ENCODE data around the gene FILIP1. TPM values are rescaled to one million over a fixed set of nuclear protein-coding genes. Genes with fewer than 3 reads are reported as not detected.
"Not testable (repeated sequence)": the region's sequence is repeated elsewhere in the genome, so short reads cannot be mapped to it uniquely, and the experiment has no call there.

Gene FILIP1
- total RNA-seq, 3 donors from 2014 or later: 2.9 to 4.3 (median 4.3) TPM

GRCh38 chr6:75438442-75439116 is 55.0 kb downstream of the FILIP1 start:
- intact Hi-C loops (cut with DNase I; ENCODE audit: low total_unique reads): no loop called here
- Histone ChIP-seq H3K36me3 (no peaks in the 10 kb centered on the region), H3K27ac (no peak overlapping the region)

GRCh38 chr6:75438013-75438431 is 55.6 kb downstream of the FILIP1 start:
- H3K27me3 ChIP-seq: no peaks in the 10 kb centered on the region
- intact Hi-C loops (cut with DNase I; ENCODE audit: low total_unique reads): no loop called here
- H3K27ac ChIP-seq: peak overlapping the region; percentile 8 to 51
- H3K4me3 ChIP-seq: no peak overlapping the region
- H3K4me1 ChIP-seq: no peaks in the 10 kb centered on the region
- TF ChIP-seq POLR2A (IDR thresholded peaks at IDR 0.05) (no peak), POLR2AphosphoS5 (IDR thresholded peaks at IDR 0.05) (no peak), CTCF (IDR thresholded peaks at IDR 0.05) (no peak)
- no peaks in the 10 kb centered on the region for H3K9me3 ChIP-seq
- H3K36me3 ChIP-seq: no peaks in the 10 kb centered on the region
- DNase-seq (ENCODE audit: low spot score in 2 of 2): no peak

More at GRCh38 chr6:75438442-75439116, 55.0 kb downstream of the FILIP1 start:
- no peaks in the 10 kb centered on the region for H3K4me1 ChIP-seq
- H3K4me3 ChIP-seq: no peak overlapping the region
- no peak for DNase-seq (ENCODE audit: low spot score in 2 of 2)
- TF ChIP-seq POLR2A (IDR thresholded peaks at IDR 0.05) (no peak), CTCF (IDR thresholded peaks at IDR 0.05) (no peak), POLR2AphosphoS5 (IDR thresholded peaks at IDR 0.05) (no peak)
- no peaks in the 10 kb centered on the region for H3K27me3 ChIP-seq
- no peaks in the 10 kb centered on the region for H3K9me3 ChIP-seq

GRCh38 chr6:75437421-75437891 is 56.1 kb downstream of the FILIP1 start:
- Histone ChIP-seq H3K27ac (peak overlapping the region; percentile 8 to 51), H3K36me3 (no peaks in the 10 kb centered on the region), H3K4me1 (no peaks in the 10 kb centered on the region), H3K27me3 (no peaks in the 10 kb centered on the region), H3K9me3 (no peaks in the 10 kb centered on the region), H3K4me3 (no peak overlapping the region)
- intact Hi-C loops (cut with DNase I; ENCODE audit: low total_unique reads): no loop called here
- no peak for DNase-seq (ENCODE audit: low spot score in 2 of 2)
- no peak for TF ChIP-seq POLR2AphosphoS5 (IDR thresholded peaks at IDR 0.05)
- TF ChIP-seq POLR2A (IDR thresholded peaks at IDR 0.05): no peak
- TF ChIP-seq CTCF (IDR thresholded peaks at IDR 0.05): no peak

- H3K27me3 ChIP-seq: no peaks in the 10 kb centered on the region
- no peaks in the 10 kb centered on the region for H3K36me3 ChIP-seq
- H3K27ac ChIP-seq: peak overlapping the region in 1 of 2 donors; percentile 61
- TF ChIP-seq CTCF (IDR thresholded peaks at IDR 0.05) (no peak), POLR2AphosphoS5 (IDR thresholded peaks at IDR 0.05) (no peak), POLR2A (IDR thresholded peaks at IDR 0.05) (no peak)
- DNase-seq (ENCODE audit: low spot score in 2 of 2): no peak
- H3K9me3 ChIP-seq: no peaks in the 10 kb centered on the region
- no peaks in the 10 kb centered on the region for H3K4me1 ChIP-seq
- no peak overlapping the region for H3K4me3 ChIP-seq
- intact Hi-C loops (cut with DNase I; ENCODE audit: low total_unique reads): no loop called here
Observed at GRCh38 chr6:75436869-75437268, 56.7 kb downstream of the FILIP1 start.

GRCh38 chr6:75432809-75433208 is 60.8 kb downstream of the FILIP1 start:
- intact Hi-C loops (cut with DNase I; ENCODE audit: low total_unique reads); H3K27me3 ChIP-seq: not testable (repeated sequence)

More at GRCh38 chr6:75432809-75433208, 60.8 kb downstream of the FILIP1 start:
- not testable (repeated sequence) for H3K27ac ChIP-seq; H3K4me3 ChIP-seq; H3K9me3 ChIP-seq; H3K36me3 ChIP-seq; H3K4me1 ChIP-seq; DNase-seq (ENCODE audit: low spot score in 2 of 2)
